Measurements from ENCODE around the gene OTC. TPM values are rescaled to one million over a fixed set of nuclear protein-coding genes. Genes with fewer than 3 reads are reported as not detected.

The OTC gene
- total RNA-seq, 2 experiments from 2014 or later: not detected

GRCh38 chrX:38409289-38409688, 56.9 kb downstream of the OTC start:
- no peaks in the 10 kb centered on the region for H3K36me3 Mint-ChIP-seq (ENCODE audit: low read depth)
- ATAC-seq: no peak
- CTCF ChIA-PET: no interaction called here
- H3K4me3 Mint-ChIP-seq: no peak overlapping the region
- H3K9me3 Mint-ChIP-seq (ENCODE audit: insufficient read depth): no peaks in the 10 kb centered on the region
- POLR2A ChIA-PET: no interaction called here
- H3K4me1 Mint-ChIP-seq (ENCODE audit: low read depth): no peaks in the 10 kb centered on the region
- peaks cover 4% of the 10 kb centered on the region for H3K27me3 Mint-ChIP-seq (ENCODE audit: low read depth)
- H3K27ac Mint-ChIP-seq: no peak overlapping the region
- DNase-seq: no peak

GRCh38 chrX:38426785-38427184, 74.4 kb downstream of the OTC start:
- CTCF ChIA-PET: no interaction called here
- DNase-seq (no peak), ATAC-seq (no peak)
- Mint-ChIP-seq H3K27me3 (ENCODE audit: low read depth) (no peaks in the 10 kb centered on the region), H3K9me3 (ENCODE audit: insufficient read depth) (no peaks in the 10 kb centered on the region), H3K4me1 (ENCODE audit: low read depth) (no peaks in the 10 kb centered on the region), H3K4me3 (no peak overlapping the region), H3K27ac (no peak overlapping the region), H3K36me3 (ENCODE audit: low read depth) (no peaks in the 10 kb centered on the region)
- POLR2A ChIA-PET: no interaction called here

GRCh38 chrX:38431525-38431924, 79.1 kb downstream of the OTC start:
- no peaks in the 10 kb centered on the region for H3K4me1 Mint-ChIP-seq (ENCODE audit: low read depth)
- no peaks in the 10 kb centered on the region for H3K9me3 Mint-ChIP-seq (ENCODE audit: insufficient read depth)
- DNase-seq: no peak
- ChIA-PET POLR2A (no interaction called here), CTCF (no interaction called here)
- H3K27me3 Mint-ChIP-seq (ENCODE audit: low read depth): no peaks in the 10 kb centered on the region
- H3K36me3 Mint-ChIP-seq (ENCODE audit: low read depth): no peaks in the 10 kb centered on the region
- H3K4me3 Mint-ChIP-seq: no peak overlapping the region
- ATAC-seq: no peak
- no peak overlapping the region for H3K27ac Mint-ChIP-seq

- H3K27ac Mint-ChIP-seq: no peak overlapping the region
- DNase-seq: no peak
- no peaks in the 10 kb centered on the region for H3K9me3 Mint-ChIP-seq (ENCODE audit: insufficient read depth)
- ChIA-PET CTCF (no interaction called here), POLR2A (no interaction called here)
- H3K4me3 Mint-ChIP-seq: no peak overlapping the region
- H3K36me3 Mint-ChIP-seq (ENCODE audit: low read depth): no peaks in the 10 kb centered on the region
- no peaks in the 10 kb centered on the region for H3K4me1 Mint-ChIP-seq (ENCODE audit: low read depth)
- H3K27me3 Mint-ChIP-seq (ENCODE audit: low read depth): peaks cover 2% of the 10 kb centered on the region
- ATAC-seq: no peak
Observed at GRCh38 chrX:38435130-38435529, 82.7 kb downstream of the OTC start.

- H3K9me3 Mint-ChIP-seq (ENCODE audit: insufficient read depth): no peaks in the 10 kb centered on the region
- no peaks in the 10 kb centered on the region for H3K36me3 Mint-ChIP-seq (ENCODE audit: low read depth)
- DNase-seq: no peak
- no peaks in the 10 kb centered on the region for H3K4me1 Mint-ChIP-seq (ENCODE audit: low read depth)
- ChIA-PET CTCF (no interaction called here), POLR2A (no interaction called here)
- no peak overlapping the region for H3K27ac Mint-ChIP-seq
- H3K4me3 Mint-ChIP-seq: no peak overlapping the region
- ATAC-seq: no peak
- H3K27me3 Mint-ChIP-seq (ENCODE audit: low read depth): peaks cover 2% of the 10 kb centered on the region
Observed at GRCh38 chrX:38437093-38437492, 84.7 kb downstream of the OTC start.

- H3K36me3 Mint-ChIP-seq (ENCODE audit: low read depth): no peaks in the 10 kb centered on the region
- no peaks in the 10 kb centered on the region for H3K9me3 Mint-ChIP-seq (ENCODE audit: insufficient read depth)
- CTCF ChIA-PET: no interaction called here
- no peak overlapping the region for H3K27ac Mint-ChIP-seq
- peaks cover 2% of the 10 kb centered on the region for H3K27me3 Mint-ChIP-seq (ENCODE audit: low read depth)
- H3K4me1 Mint-ChIP-seq (ENCODE audit: low read depth): no peaks in the 10 kb centered on the region
- DNase-seq (no peak), ATAC-seq (no peak)
- POLR2A ChIA-PET: no interaction called here
- no peak overlapping the region for H3K4me3 Mint-ChIP-seq
Observed at GRCh38 chrX:38438321-38438720, 85.9 kb downstream of the OTC start.

- CTCF ChIA-PET: no interaction called here
- POLR2A ChIA-PET: no interaction called here
- H3K4me1 Mint-ChIP-seq (ENCODE audit: low read depth): no peaks in the 10 kb centered on the region
- DNase-seq: no peak
- no peak overlapping the region for H3K27ac Mint-ChIP-seq
- H3K27me3 Mint-ChIP-seq (ENCODE audit: low read depth): no peaks in the 10 kb centered on the region
- H3K9me3 Mint-ChIP-seq (ENCODE audit: insufficient read depth): no peaks in the 10 kb centered on the region
- H3K36me3 Mint-ChIP-seq (ENCODE audit: low read depth): no peaks in the 10 kb centered on the region
- ATAC-seq: no peak
- H3K4me3 Mint-ChIP-seq: no peak overlapping the region
Observed at GRCh38 chrX:38452603-38453002, 100.2 kb downstream of the OTC start.

GRCh38 chrX:38458071-38458470, 105.7 kb downstream of the OTC start:
- ATAC-seq (no peak), DNase-seq (no peak)
- H3K4me1 Mint-ChIP-seq (ENCODE audit: low read depth): no peaks in the 10 kb centered on the region
- H3K27ac Mint-ChIP-seq: no peak overlapping the region
- H3K9me3 Mint-ChIP-seq (ENCODE audit: insufficient read depth): peaks cover 3% of the 10 kb centered on the region
- no peaks in the 10 kb centered on the region for H3K27me3 Mint-ChIP-seq (ENCODE audit: low read depth)
- H3K36me3 Mint-ChIP-seq (ENCODE audit: low read depth): no peaks in the 10 kb centered on the region
- ChIA-PET CTCF (no interaction called here), POLR2A (no interaction called here)
- no peak overlapping the region for H3K4me3 Mint-ChIP-seq

- Mint-ChIP-seq H3K4me1 (ENCODE audit: low read depth) (no peaks in the 10 kb centered on the region), H3K4me3 (no peak overlapping the region), H3K9me3 (ENCODE audit: insufficient read depth) (peaks cover 3% of the 10 kb centered on the region), H3K36me3 (ENCODE audit: low read depth) (no peaks in the 10 kb centered on the region), H3K27ac (no peak overlapping the region), H3K27me3 (ENCODE audit: low read depth) (peaks cover 2% of the 10 kb centered on the region)
- DNase-seq: no peak
- no peak for ATAC-seq
- ChIA-PET POLR2A (no interaction called here), CTCF (no interaction called here)
Observed at GRCh38 chrX:38462257-38462656, 109.9 kb downstream of the OTC start.

GRCh38 chrX:38465686-38466085, 113.3 kb downstream of the OTC start:
- H3K36me3 Mint-ChIP-seq (ENCODE audit: low read depth): no peaks in the 10 kb centered on the region
- ChIA-PET POLR2A (no interaction called here), CTCF (no interaction called here)
- H3K27ac Mint-ChIP-seq: no peak overlapping the region
- ATAC-seq (no peak), DNase-seq (no peak)
- peaks cover 2% of the 10 kb centered on the region for H3K27me3 Mint-ChIP-seq (ENCODE audit: low read depth)
- H3K4me3 Mint-ChIP-seq: no peak overlapping the region
- peaks cover 3% of the 10 kb centered on the region for H3K9me3 Mint-ChIP-seq (ENCODE audit: insufficient read depth)
- H3K4me1 Mint-ChIP-seq (ENCODE audit: low read depth): no peaks in the 10 kb centered on the region

GRCh38 chrX:38468563-38469157, 116.3 kb downstream of the OTC start:
- POLR2A ChIA-PET: no interaction called here

More at GRCh38 chrX:38468563-38469157, 116.3 kb downstream of the OTC start:
- Mint-ChIP-seq H3K9me3 (ENCODE audit: insufficient read depth) (no peaks in the 10 kb centered on the region), H3K4me1 (ENCODE audit: low read depth) (no peaks in the 10 kb centered on the region), H3K4me3 (no peak overlapping the region), H3K36me3 (ENCODE audit: low read depth) (no peaks in the 10 kb centered on the region), H3K27ac (no peak overlapping the region), H3K27me3 (ENCODE audit: low read depth) (peaks cover 2% of the 10 kb centered on the region)
- CTCF ChIA-PET: no interaction called here
- no peak for ATAC-seq
- DNase-seq: no peak
